ENCODE measurements around the gene LRG1. TPM values are rescaled to one million over a fixed set of nuclear protein-coding genes. Genes with fewer than 3 reads are reported as not detected.

LRG1 gene
- total RNA-seq, 1 experiment from 2014 or later, result 0.08 TPM

DNA sequence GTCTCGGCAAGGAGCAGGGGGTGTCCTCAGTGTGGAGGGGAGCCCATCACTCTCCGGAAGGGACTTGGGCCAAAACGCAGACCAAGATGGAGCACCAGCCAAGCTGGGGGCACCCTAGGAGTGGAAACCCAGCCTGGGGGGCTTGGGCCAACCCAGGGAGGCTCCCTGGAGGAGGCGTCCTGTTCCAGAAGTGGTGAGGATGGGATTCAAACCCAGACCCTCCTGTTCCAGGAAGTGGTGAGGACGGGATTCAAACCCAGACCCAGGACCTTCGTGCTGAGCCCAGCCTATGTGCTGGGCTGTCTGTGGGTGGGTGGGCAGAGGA lies 20.7 kb downstream of the LRG1 start:
- BruUV-seq (replicated peaks), result no TSS peak
- ATAC-seq (no peak), DNase-seq (ENCODE audit: low read depth, low spot score) (no peak)
- Histone ChIP-seq H3K27me3 (ENCODE audit: control insufficient read depth, insufficient read depth, low read length) (no peaks in the 10 kb centered on the region), H3K36me3 (ENCODE audit: control insufficient read depth, insufficient read depth, low read length) (no peaks in the 10 kb centered on the region), H3K27ac (ENCODE audit: low read length) (peak overlapping the region; percentile 75; the same call in 1 of the 2 replicates), H3K4me1 (ENCODE audit: control insufficient read depth, insufficient read depth, low read length) (peaks cover 19% of the 10 kb centered on the region), H3K9me3 (ENCODE audit: control insufficient read depth, insufficient read depth, low read depth, low read length) (no peaks in the 10 kb centered on the region), H3K4me3 (ENCODE audit: low read depth in 2 of 2, low read length in 2 of 2) (no peak overlapping the region)
- ChIA-PET POLR2A (interaction anchor here (0.5 kb wide), 1 partner anchor 28 kb away, joined by 4 read pairs; no protein-coding TSS in a partner anchor), CTCF (no interaction called here)
- in situ Hi-C loops (cut with HindIII; ENCODE audit: low pct_unique_long_range_greater_than_20kb, low sequenced_read_pairs), result no loop called here
- TF ChIP-seq SIN3A (IDR thresholded peaks at IDR 0.05; ENCODE audit: borderline replicate concordance, insufficient read depth, low read depth, low read length), result no peak
- TF ChIP-seq, protein P1, sequence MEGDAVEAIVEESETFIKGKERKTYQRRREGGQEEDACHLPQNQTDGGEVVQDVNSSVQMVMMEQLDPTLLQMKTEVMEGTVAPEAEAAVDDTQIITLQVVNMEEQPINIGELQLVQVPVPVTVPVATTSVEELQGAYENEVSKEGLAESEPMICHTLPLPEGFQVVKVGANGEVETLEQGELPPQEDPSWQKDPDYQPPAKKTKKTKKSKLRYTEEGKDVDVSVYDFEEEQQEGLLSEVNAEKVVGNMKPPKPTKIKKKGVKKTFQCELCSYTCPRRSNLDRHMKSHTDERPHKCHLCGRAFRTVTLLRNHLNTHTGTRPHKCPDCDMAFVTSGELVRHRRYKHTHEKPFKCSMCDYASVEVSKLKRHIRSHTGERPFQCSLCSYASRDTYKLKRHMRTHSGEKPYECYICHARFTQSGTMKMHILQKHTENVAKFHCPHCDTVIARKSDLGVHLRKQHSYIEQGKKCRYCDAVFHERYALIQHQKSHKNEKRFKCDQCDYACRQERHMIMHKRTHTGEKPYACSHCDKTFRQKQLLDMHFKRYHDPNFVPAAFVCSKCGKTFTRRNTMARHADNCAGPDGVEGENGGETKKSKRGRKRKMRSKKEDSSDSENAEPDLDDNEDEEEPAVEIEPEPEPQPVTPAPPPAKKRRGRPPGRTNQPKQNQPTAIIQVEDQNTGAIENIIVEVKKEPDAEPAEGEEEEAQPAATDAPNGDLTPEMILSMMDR (IDR thresholded peaks at IDR 0.05), result no peak
- TF ChIP-seq TCF7L2 (IDR thresholded peaks at IDR 0.05; ENCODE audit: low read depth, low read length), result no peak
- no peak for TF ChIP-seq POLR2AphosphoS5 (IDR thresholded peaks at IDR 0.05; ENCODE audit: low read depth, low read length)
- TF ChIP-seq, protein P2, sequence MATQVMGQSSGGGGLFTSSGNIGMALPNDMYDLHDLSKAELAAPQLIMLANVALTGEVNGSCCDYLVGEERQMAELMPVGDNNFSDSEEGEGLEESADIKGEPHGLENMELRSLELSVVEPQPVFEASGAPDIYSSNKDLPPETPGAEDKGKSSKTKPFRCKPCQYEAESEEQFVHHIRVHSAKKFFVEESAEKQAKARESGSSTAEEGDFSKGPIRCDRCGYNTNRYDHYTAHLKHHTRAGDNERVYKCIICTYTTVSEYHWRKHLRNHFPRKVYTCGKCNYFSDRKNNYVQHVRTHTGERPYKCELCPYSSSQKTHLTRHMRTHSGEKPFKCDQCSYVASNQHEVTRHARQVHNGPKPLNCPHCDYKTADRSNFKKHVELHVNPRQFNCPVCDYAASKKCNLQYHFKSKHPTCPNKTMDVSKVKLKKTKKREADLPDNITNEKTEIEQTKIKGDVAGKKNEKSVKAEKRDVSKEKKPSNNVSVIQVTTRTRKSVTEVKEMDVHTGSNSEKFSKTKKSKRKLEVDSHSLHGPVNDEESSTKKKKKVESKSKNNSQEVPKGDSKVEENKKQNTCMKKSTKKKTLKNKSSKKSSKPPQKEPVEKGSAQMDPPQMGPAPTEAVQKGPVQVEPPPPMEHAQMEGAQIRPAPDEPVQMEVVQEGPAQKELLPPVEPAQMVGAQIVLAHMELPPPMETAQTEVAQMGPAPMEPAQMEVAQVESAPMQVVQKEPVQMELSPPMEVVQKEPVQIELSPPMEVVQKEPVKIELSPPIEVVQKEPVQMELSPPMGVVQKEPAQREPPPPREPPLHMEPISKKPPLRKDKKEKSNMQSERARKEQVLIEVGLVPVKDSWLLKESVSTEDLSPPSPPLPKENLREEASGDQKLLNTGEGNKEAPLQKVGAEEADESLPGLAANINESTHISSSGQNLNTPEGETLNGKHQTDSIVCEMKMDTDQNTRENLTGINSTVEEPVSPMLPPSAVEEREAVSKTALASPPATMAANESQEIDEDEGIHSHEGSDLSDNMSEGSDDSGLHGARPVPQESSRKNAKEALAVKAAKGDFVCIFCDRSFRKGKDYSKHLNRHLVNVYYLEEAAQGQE (IDR thresholded peaks at IDR 0.05; ENCODE audit: insufficient read depth in 1 of 2, low read depth in 2 of 2, low read length in 1 of 2), result no peak
- intact Hi-C loops (cut with micrococcal nuclease; ENCODE audit: unreplicated experiment), result no loop called here

DNA sequence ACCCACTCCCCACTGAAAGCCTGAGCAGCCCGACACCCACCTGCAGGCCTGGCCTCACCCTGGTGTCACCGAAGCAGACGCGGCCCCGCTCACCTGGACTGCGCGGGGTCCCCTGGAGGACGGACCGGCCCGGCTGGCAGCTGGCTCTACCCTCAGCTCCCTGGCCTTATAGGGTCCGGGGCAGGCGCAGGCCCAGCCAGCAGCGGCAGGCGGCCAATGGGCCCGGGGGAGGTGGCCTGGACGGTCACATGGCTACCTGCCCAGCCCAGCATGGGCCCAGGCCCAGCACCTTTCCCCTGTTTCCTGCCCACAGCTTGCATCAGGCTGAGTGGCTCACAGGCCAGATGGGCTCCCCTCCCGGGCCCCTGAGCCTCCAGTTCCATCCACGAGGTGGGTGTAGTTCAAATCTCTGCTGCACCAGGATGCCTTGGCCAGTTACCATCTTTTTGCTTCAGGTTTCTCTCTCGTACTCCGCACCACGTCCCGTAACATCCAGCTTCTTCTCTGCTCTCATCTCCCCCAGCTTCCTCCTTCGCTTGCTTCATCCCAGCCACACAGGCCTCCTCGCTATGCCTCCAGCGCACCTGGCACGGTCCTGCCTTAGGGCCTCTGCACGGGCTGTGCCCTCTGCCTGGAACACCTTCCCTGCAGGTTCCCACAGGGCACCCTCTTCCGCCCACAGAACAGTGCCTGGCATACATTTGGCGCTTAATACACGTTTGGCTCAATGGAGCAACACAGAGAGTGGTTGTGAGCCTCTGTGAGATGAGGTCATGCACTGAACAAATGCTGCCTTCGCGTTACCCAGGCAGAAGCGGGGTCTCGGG lies 21.3 kb downstream of the LRG1 start, which contains the start of gene PLIN4:
Gene PLIN4 (minus strand): TSS at position 142 of the 827 bp plus-strand sequence. CDS start 214 bp downstream, outside the sequence.
- Histone ChIP-seq H3K27me3 (ENCODE audit: control insufficient read depth, insufficient read depth, low read length) (no peaks in the 10 kb centered on the region), H3K4me3 (ENCODE audit: low read depth in 2 of 2, low read length in 2 of 2) (peak within 1 kb of the TSS; percentile 19 to 31), H3K36me3 (ENCODE audit: control insufficient read depth, insufficient read depth, low read length) (no peaks in the 10 kb centered on the region), H3K27ac (ENCODE audit: low read length) (peak within 1 kb of the TSS; percentile 75; the same call in 1 of the 2 replicates), H3K4me1 (ENCODE audit: control insufficient read depth, insufficient read depth, low read length) (peaks cover 19% of the 10 kb centered on the region), H3K9me3 (ENCODE audit: control insufficient read depth, insufficient read depth, low read depth, low read length) (no peaks in the 10 kb centered on the region)
- TF ChIP-seq SIN3A (IDR thresholded peaks at IDR 0.05; ENCODE audit: borderline replicate concordance, insufficient read depth, low read depth, low read length), result no peak
- TF ChIP-seq POLR2AphosphoS5 (IDR thresholded peaks at IDR 0.05; ENCODE audit: low read depth, low read length), result no peak; the same call in 1 of the 2 replicates
- TF ChIP-seq, protein P1 (IDR thresholded peaks at IDR 0.05), result no peak
- TF ChIP-seq, protein P2 (IDR thresholded peaks at IDR 0.05; ENCODE audit: insufficient read depth in 1 of 2, low read depth in 2 of 2, low read length in 1 of 2), result no peak
- TF ChIP-seq TCF7L2 (IDR thresholded peaks at IDR 0.05; ENCODE audit: low read depth, low read length), result no peak
- intact Hi-C loops (cut with micrococcal nuclease; ENCODE audit: unreplicated experiment) (no loop called here), in situ Hi-C loops (cut with HindIII; ENCODE audit: low pct_unique_long_range_greater_than_20kb, low sequenced_read_pairs) (no loop called here)
- BruUV-seq (replicated peaks), result no TSS peak
- ChIA-PET CTCF (interaction anchor here (0.6 kb wide), 1 partner anchor 166 kb away, joined by 4 read pairs; no protein-coding TSS in a partner anchor), POLR2A (interaction anchor here (0.5 to 0.6 kb wide), 2 partner anchors 11 to 27 kb away, joined by 3 to 4 read pairs; no protein-coding TSS in a partner anchor)
- peak; percentile 75 for ATAC-seq
- no peak for DNase-seq (ENCODE audit: low read depth, low spot score)
